HCT116 (cell line): ENCODE data around the gene AR. TPM values are rescaled to one million over a fixed set of nuclear protein-coding genes. Genes with fewer than 3 reads are reported as not detected.

Source experiments
- ATAC-seq: fragments of 200-7000 bp; cut with Tn5 transposase; 2 replicates; pipeline ENCODE4 v1.9.1; 2020; ENCODE audit warnings: mild to moderate bottlenecking, moderate library complexity
- BruUV-seq: library from RNA; stranded (reverse); fragments of 400-500 nt; replicated peaks from 2 replicates; lab custom pipeline; 2021; lab: Mats Ljungman, UMichigan
- CTCF ChIA-PET: fragments of 300-600 bp; sonication (Branson Sonifier 250); formaldehyde crosslinking; loops from one replicate; lab custom pipeline; 2021; ENCODE audit warnings: antibody characterized with exemption; lab: Charles Lee
- POLR2A ChIA-PET: fragments of 300-600, 350-600 bp; sonication (Branson Sonifier 250); formaldehyde crosslinking; loops from one replicate; lab custom pipeline; 2021; ENCODE audit warnings: antibody characterized with exemption; lab: Charles Lee
- RAD21 ChIA-PET, 2 experiments: fragments of 300-600 bp; sonication (Branson Sonifier 250); formaldehyde crosslinking; loops; one replicate each; lab custom pipeline; 2023; ENCODE audit warnings: low total read pairs in 2 of 2; ENCODE audit not compliant: uncharacterized antibody in 2 of 2, unreplicated experiment in 2 of 2, low non-redundant PET in 1 of 2; lab: Charles Lee
- DNase-seq: peaks from one replicate; pipeline ENCODE4 v3.0.0-alpha.2; 2010; ENCODE audit warnings: low read depth, low spot score
- H2AFZ ChIP-seq: fragments of 200-600 bp; shearing (Covaris generic), sonication (generic); 2 replicates; pipeline ENCODE4 v1.6.1; 2017; ENCODE audit warnings: low read depth, mixed run types, mixed read lengths, antibody characterized with exemption, low read length; ENCODE audit not compliant: poor library complexity, severe bottlenecking
- H3K27ac ChIP-seq: 2 replicates; pipeline ENCODE4 v1.5.1; 2012; ENCODE audit warnings: low read depth, low read length
- H3K27me3 ChIP-seq: fragments of 200-600 bp; sonication (generic); 2 replicates; pipeline ENCODE4 v1.6.1; 2016; ENCODE audit warnings: mixed run types, low read length, mixed read lengths; ENCODE audit not compliant: insufficient read depth
- H3K36me3 ChIP-seq, 2 experiments: fragments of 200-500 bp in 1 of 2; fragments of 200-600 bp in 1 of 2; sonication (Bioruptor generic) in 1 of 2; sonication (generic) in 1 of 2; 2 replicates each; pipeline versions ENCODE4 v1.5.1 to v1.6.1; 2014 to 2016; ENCODE audit warnings: low read length in 2 of 2, inconsistent platforms in 1 of 2, mixed read lengths in 1 of 2, mixed run types in 1 of 2; ENCODE audit not compliant: insufficient read depth in 2 of 2, control insufficient read depth in 1 of 2
- H3K4me1 ChIP-seq, 2 experiments: fragments of 200-600 bp in 1 of 2; sonication (generic) in 1 of 2; 2 replicates each; pipeline versions ENCODE4 v1.5.1 to v1.6.1; 2012 to 2017; ENCODE audit warnings: low read length in 2 of 2, inconsistent platforms in 1 of 2, mild to moderate bottlenecking in 1 of 2, mixed read lengths in 1 of 2, mixed run types in 1 of 2, moderate library complexity in 1 of 2; ENCODE audit not compliant: insufficient read depth in 2 of 2, control insufficient read depth in 1 of 2
- H3K4me2 ChIP-seq: fragments of 200-600 bp; sonication (generic); 2 replicates; pipeline ENCODE4 v1.6.1; 2017; ENCODE audit warnings: mixed run types, low read length, mixed read lengths
- H3K4me3 ChIP-seq, 2 experiments: fragments of 200-600 bp in 1 of 2; sonication (generic) in 1 of 2; replicated peaks in 1 of 2; 2 replicates each; pipeline ENCODE4 v1.5.1; 2011 to 2016; ENCODE audit warnings: low read length in 2 of 2, control low read depth in 1 of 2, low read depth in 1 of 2, mild to moderate bottlenecking in 1 of 2, mixed read lengths in 1 of 2, mixed run types in 1 of 2
- H3K79me2 ChIP-seq: fragments of 200-600 bp; sonication (generic); 2 replicates; pipeline ENCODE4 v1.6.1; 2017; ENCODE audit warnings: mild to moderate bottlenecking, mixed run types, low read length, moderate library complexity, mixed read lengths; ENCODE audit not compliant: insufficient read depth
- H3K9ac ChIP-seq: fragments of 200-600 bp; sonication (generic); 2 replicates; pipeline ENCODE4 v1.6.1; 2016; ENCODE audit warnings: low read length, mixed read lengths
- H3K9me2 ChIP-seq: fragments of 200-600 bp; sonication (generic), shearing (Covaris generic); 2 replicates; pipeline ENCODE4 v1.6.1; 2017; ENCODE audit warnings: mixed run types, mild to moderate bottlenecking, moderate library complexity; ENCODE audit not compliant: insufficient read depth
- H3K9me3 ChIP-seq, 2 experiments: fragments of 200-500 bp in 1 of 2; fragments of 200-600 bp in 1 of 2; sonication (Bioruptor generic) in 1 of 2; sonication (generic) in 1 of 2; 2 replicates each; pipeline ENCODE4 v1.6.1; 2014 to 2017; ENCODE audit warnings: low read length in 2 of 2, mixed read lengths in 2 of 2, inconsistent platforms in 1 of 2, low read depth in 1 of 2, mild to moderate bottlenecking in 1 of 2, mixed run types in 1 of 2, moderate library complexity in 1 of 2; ENCODE audit not compliant: control insufficient read depth in 1 of 2, insufficient read depth in 1 of 2
- H4K20me1 ChIP-seq: fragments of 200-600 bp; sonication (generic), shearing (Covaris generic); 2 replicates; pipeline ENCODE4 v1.6.1; 2017; ENCODE audit warnings: mixed run types, mild to moderate bottlenecking, moderate library complexity; ENCODE audit not compliant: insufficient read depth
- ATF3 ChIP-seq: IDR thresholded peaks from 2 replicates; pipeline ENCODE4 v1.6.1; 2012
- CBX3 ChIP-seq: IDR thresholded peaks from 2 replicates; pipeline ENCODE4 v1.6.1; 2012; ENCODE audit warnings: low read depth
- CEBPB ChIP-seq: IDR thresholded peaks from 2 replicates; pipeline ENCODE4 v1.6.1; 2012; ENCODE audit warnings: low read depth
- CTCF ChIP-seq, 3 experiments: fragments of 200-600 bp in 1 of 3; sonication (generic) in 1 of 3; IDR thresholded peaks in 2 of 3; conservative IDR thresholded peaks in 1 of 3; 2 replicates each; pipeline ENCODE4 v1.5.1; 2012 to 2017; ENCODE audit warnings: low read depth in 2 of 3, low read length in 2 of 3, antibody characterized with exemption in 1 of 3, borderline replicate concordance in 1 of 3, control low read depth in 1 of 3, mild to moderate bottlenecking in 1 of 3, mixed read lengths in 1 of 3, mixed run types in 1 of 3, moderate library complexity in 1 of 3; ENCODE audit not compliant: insufficient read depth in 1 of 3
- EGR1 ChIP-seq: IDR thresholded peaks from 2 replicates; pipeline ENCODE4 v1.6.1; 2012; ENCODE audit warnings: low read depth
- ELF1 ChIP-seq: IDR thresholded peaks from 2 replicates; pipeline ENCODE4 v1.6.1; 2012; ENCODE audit warnings: low read depth, borderline replicate concordance
- EZH2phosphoT487 ChIP-seq: fragments of 200-600 bp; IDR thresholded peaks from 2 replicates; pipeline ENCODE4 v1.6.1; 2018; ENCODE audit warnings: antibody characterized with exemption, borderline replicate concordance
- POLR2AphosphoS5 ChIP-seq: IDR thresholded peaks from 2 replicates; pipeline ENCODE4 v1.6.1; 2011; ENCODE audit warnings: mild to moderate bottlenecking, low read depth, low read length, moderate library complexity
- RAD21 ChIP-seq: IDR thresholded peaks from 2 replicates; pipeline ENCODE4 v1.6.1; 2012; ENCODE audit warnings: low read depth, mild to moderate bottlenecking
- REST ChIP-seq: IDR thresholded peaks from 2 replicates; pipeline ENCODE4 v1.6.1; 2012; ENCODE audit warnings: low read depth
- SP1 ChIP-seq: IDR thresholded peaks from 2 replicates; pipeline ENCODE4 v1.6.1; 2012; ENCODE audit warnings: low read depth
- SRF ChIP-seq: IDR thresholded peaks from 2 replicates; pipeline ENCODE4 v1.6.1; 2012; ENCODE audit warnings: low read depth
- TCF7L2 ChIP-seq: IDR thresholded peaks from 2 replicates; pipeline ENCODE4 v1.7.0; 2011; ENCODE audit warnings: borderline replicate concordance, inconsistent platforms; ENCODE audit not compliant: insufficient read depth, insufficient read length; ENCODE audit errors: extremely low read depth
- YY1 ChIP-seq: IDR thresholded peaks from 2 replicates; pipeline ENCODE4 v1.6.1; 2011; ENCODE audit warnings: low read length, low read depth, moderate library complexity, mild to moderate bottlenecking; ENCODE audit not compliant: insufficient replicate concordance; ENCODE audit errors: extremely low read depth
- ZFX ChIP-seq: fragments of 450-650 bp; IDR thresholded peaks from 2 replicates; pipeline ENCODE4 v1.6.1; 2017
- ZNF274 ChIP-seq: fragments of 200-500 bp; sonication (Bioruptor generic); IDR thresholded peaks from 2 replicates; pipeline ENCODE4 v1.6.1; 2014; ENCODE audit warnings: mild to moderate bottlenecking, low read depth, low read length, inconsistent platforms
- intact Hi-C: fragments of 100-400 bp; cut with micrococcal nuclease; formaldehyde crosslinking; loops from 2 replicates; pipeline ENCODE4 v1.10.0; 2022
- total RNA-seq: library from RNA; stranded (reverse); gene quantifications from one replicate; pipeline ENCODE4 v1.2.1, GENCODE V29; 2021; ENCODE audit not compliant: unreplicated experiment

The AR gene
- total RNA-seq, 1 experiment from 2014 or later = 0.02 TPM

GRCh38 chrX:67524428-67524827 lies 19.4 kb upstream of the AR start:
- H3K27me3 ChIP-seq = no peaks in the 10 kb centered on the region
- TF ChIP-seq ELF1 (no peak), CBX3 (no peak), CTCF (IDR thresholded peaks at IDR 0.05 in 2 of 3, conservative IDR thresholded peaks at IDR 0.05 in 1 of 3; ENCODE audit: borderline replicate concordance in 1 of 3, insufficient read depth in 1 of 3, low read depth in 2 of 3, low read length in 2 of 3) (no peak), RAD21 (no peak), TCF7L2 (no peak), EGR1 (no peak), POLR2AphosphoS5 (no peak), YY1 (no peak), SRF (no peak), ATF3 (no peak), SP1 (no peak), ZFX (no peak), EZH2phosphoT487 (no peak), REST (no peak), CEBPB (no peak), ZNF274 (no peak)
- ATAC-seq (no peak), DNase-seq (no peak)
- ChIA-PET RAD21 (no interaction called here), POLR2A (no interaction called here), CTCF (no interaction called here)
- H3K79me2 ChIP-seq = no peaks in the 10 kb centered on the region
- H3K4me3 ChIP-seq = no peak overlapping the region
- H4K20me1 ChIP-seq = no peaks in the 10 kb centered on the region
- H3K27ac ChIP-seq = no peak overlapping the region
- no TSS peak for BruUV-seq
- H3K9me3 ChIP-seq = no peaks in the 10 kb centered on the region
- intact Hi-C loops = no loop called here
- no peak overlapping the region for H3K9ac ChIP-seq
- H2AFZ ChIP-seq = no peak overlapping the region
- H3K4me1 ChIP-seq = no peaks in the 10 kb centered on the region
- no peak overlapping the region for H3K4me2 ChIP-seq
- H3K9me2 ChIP-seq = no peaks in the 10 kb centered on the region
- H3K36me3 ChIP-seq = no peaks in the 10 kb centered on the region
